Heart right ventricle (tissue), 16 donors: ENCODE measurements around the gene LONRF2. TPM values are rescaled to one million over a fixed set of nuclear protein-coding genes. Genes with fewer than 3 reads are reported as not detected.

Experiments
- ATAC-seq, 8 donors: fragments of 200-7000 bp; cut with Tn5 transposase; one replicate each; pipeline ENCODE4 v1.9.1; 2020; ENCODE audit warnings: mild to moderate bottlenecking in 8 of 8, moderate library complexity in 8 of 8, moderate number of reproducible peaks in 1 of 8
- DNase-seq, 2 donors: peaks; one replicate each; pipeline ENCODE4 v3.0.0-alpha.2; 2020
- H3K27ac ChIP-seq, 10 donors: fragments of 200-600 bp; sonication (generic) in 2 of 10; one replicate each; pipeline versions ENCODE4 v1.5.0 to v1.8.0; 2020 to 2022; ENCODE audit warnings: mild to moderate bottlenecking in 3 of 10
- H3K27me3 ChIP-seq, 7 donors: fragments of 200-600 bp; one replicate each; pipeline ENCODE4 v1.8.0; 2021 to 2022; ENCODE audit warnings: mild to moderate bottlenecking in 2 of 7
- H3K36me3 ChIP-seq, 9 donors: fragments of 200-600 bp; sonication (generic) in 1 of 9; one replicate each; pipeline versions ENCODE4 v1.5.0 to v1.8.0; 2020 to 2022; ENCODE audit warnings: mild to moderate bottlenecking in 2 of 9
- H3K4me1 ChIP-seq, 9 donors: fragments of 200-600 bp; sonication (generic) in 1 of 9; one replicate each; pipeline versions ENCODE4 v1.5.0 to v1.8.0; 2020 to 2022; ENCODE audit warnings: mild to moderate bottlenecking in 4 of 9
- H3K4me3 ChIP-seq, 10 donors: fragments of 200-600 bp; sonication (generic) in 2 of 10; one replicate each; pipeline versions ENCODE4 v1.5.0 to v1.8.0; 2020 to 2022; ENCODE audit warnings: mild to moderate bottlenecking in 7 of 10, moderate library complexity in 2 of 10
- H3K9me3 ChIP-seq, 11 donors: fragments of 200-600 bp in 10 of 11; sonication (generic) in 2 of 11; one replicate each; pipeline versions ENCODE4 v1.5.0 to v1.8.0; 2013 to 2022; ENCODE audit warnings: mild to moderate bottlenecking in 2 of 11, control low read depth in 1 of 11, moderate library complexity in 1 of 11
- WGBS, 2 donors: extraction: QIAGEN DNeasy Blood & Tissue Kit; methylation state at CpG; one replicate each; pipeline ENCODE4 v1.1.7; 2013; ENCODE audit warnings: inconsistent platforms in 1 of 2; 5-methylcytosine and 5-hydroxymethylcytosine counted together
- intact Hi-C, 10 donors: fragments of 100-400 bp; cut with DNase I; formaldehyde crosslinking; loops; one replicate each; pipeline versions ENCODE4 v1.11.1 to v1.14.2; 2022
- polyA plus RNA-seq, 2 donors: library from polyadenylated mRNA; stranded (reverse); fragments of 200-250 nt; gene quantifications; one replicate each; pipeline ENCODE4 v1.2.3, GENCODE V29; 2013
- total RNA-seq, 10 donors: library from RNA; stranded (reverse); fragmentation: NEBNext Ultra II Directional in 3 of 10; extraction: Animal tissue kit (Norgen Biotek cat#: 25700) in 3 of 10; gene quantifications; one replicate each; pipeline versions ENCODE4 v1.2.1 to v1.2.4, GENCODE V29; 2021 to 2023
- TF ChIP-seq, protein P1 (sequence below), 9 donors: fragments of 200-600 bp; sonication (generic) in 2 of 9; IDR thresholded peaks; one replicate each; pipeline versions ENCODE4 v1.5.0 to v1.8.0; 2021 to 2022; ENCODE audit warnings: antibody characterized with exemption in 9 of 9, mild to moderate bottlenecking in 5 of 9, moderate library complexity in 1 of 9
- donor health status: Arrhythmogenic right ventricular cardiomyopathy.
- donor health status: ischemic (EF 13 %, LVEDD 7.1; RV severe dilation, severe dysfunction).
- donor health status: healthy with polysubstance abuse.
- donor health status: DM: no; HTN: yes; CAD: no.
- donor health status: DM: no; HTN: no; CAD: no.
- donor health status: ischemic (EF 25% LVEDD 6.9; RV normal size, moderate dysfunction).
- donor health status: ischemic (EF 25% LVEDD 5.7; RV mildly dilated, moderate dysfunction).
- donor health status: healthy.
- donor health status: DM: yes; HTN: yes; CAD: no.
- donor health status: Ischemic cardiomyopathy.
- donor health status: ischemic (EF 35%, LVEDD 5.7; RV mildly dilated, moderate dysfunction).
- donor health status: nonischemic (EF 11% LVEDD 7.7; RV severe dilation, severe dysfunction).
- donor health status: DM: yes; HTN: yes; CAD: no.
- donor health status: PGD.
- donor health status: ischemic (EF 29% LVEDD 5.4; RV normal size, mild dysfunction).
- donor health status: nonischemic (EF 23%, LVEDD 6.1; RV moderate dilation, normal function).

The LONRF2 gene
- total and polyA plus RNA-seq, 12 donors, result 0.58 to 33.3 (median 21.4) TPM

DNA sequence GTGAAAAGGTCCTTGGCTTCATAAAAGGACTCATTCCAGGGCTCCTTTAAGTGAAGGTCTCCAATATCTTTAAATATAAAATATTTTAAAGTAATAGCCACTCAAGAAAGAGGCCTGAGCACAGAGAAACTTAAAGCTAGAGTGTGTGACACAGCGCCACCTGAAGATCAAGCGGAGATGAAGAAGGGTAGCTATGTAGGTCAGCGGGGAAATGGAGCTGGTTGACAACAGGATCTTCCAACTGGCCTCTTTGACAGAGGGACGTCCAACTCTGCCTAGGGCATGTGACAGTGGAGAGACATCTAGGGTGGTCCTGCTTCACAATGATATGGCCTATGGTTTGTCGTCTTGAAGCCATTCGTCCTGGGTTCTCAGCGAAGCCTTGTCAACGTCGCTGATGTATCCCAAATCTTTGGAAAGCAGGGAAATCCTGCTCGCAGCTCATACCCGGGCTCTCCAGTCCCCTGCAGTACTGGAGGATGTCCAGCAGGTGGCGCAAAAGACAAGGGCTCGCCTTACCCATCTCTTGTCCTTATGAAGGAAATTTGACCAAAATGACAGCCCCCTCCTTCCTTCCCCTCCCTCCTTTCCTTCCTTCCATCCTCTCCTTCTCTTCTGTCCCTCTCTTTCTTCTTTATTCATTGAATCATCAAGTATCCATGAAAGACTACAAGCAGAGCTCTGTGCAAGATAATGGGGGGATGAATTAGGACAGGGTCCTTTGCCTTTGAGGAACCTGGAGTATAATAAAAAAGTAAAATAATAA lies 59.6 kb downstream of the LONRF2 start:
- TF ChIP-seq, protein P1, sequence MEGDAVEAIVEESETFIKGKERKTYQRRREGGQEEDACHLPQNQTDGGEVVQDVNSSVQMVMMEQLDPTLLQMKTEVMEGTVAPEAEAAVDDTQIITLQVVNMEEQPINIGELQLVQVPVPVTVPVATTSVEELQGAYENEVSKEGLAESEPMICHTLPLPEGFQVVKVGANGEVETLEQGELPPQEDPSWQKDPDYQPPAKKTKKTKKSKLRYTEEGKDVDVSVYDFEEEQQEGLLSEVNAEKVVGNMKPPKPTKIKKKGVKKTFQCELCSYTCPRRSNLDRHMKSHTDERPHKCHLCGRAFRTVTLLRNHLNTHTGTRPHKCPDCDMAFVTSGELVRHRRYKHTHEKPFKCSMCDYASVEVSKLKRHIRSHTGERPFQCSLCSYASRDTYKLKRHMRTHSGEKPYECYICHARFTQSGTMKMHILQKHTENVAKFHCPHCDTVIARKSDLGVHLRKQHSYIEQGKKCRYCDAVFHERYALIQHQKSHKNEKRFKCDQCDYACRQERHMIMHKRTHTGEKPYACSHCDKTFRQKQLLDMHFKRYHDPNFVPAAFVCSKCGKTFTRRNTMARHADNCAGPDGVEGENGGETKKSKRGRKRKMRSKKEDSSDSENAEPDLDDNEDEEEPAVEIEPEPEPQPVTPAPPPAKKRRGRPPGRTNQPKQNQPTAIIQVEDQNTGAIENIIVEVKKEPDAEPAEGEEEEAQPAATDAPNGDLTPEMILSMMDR (IDR thresholded peaks at IDR 0.05), result peak; percentile 92 to 99 (median 98)
- Histone ChIP-seq H3K4me1 (peaks cover 0 to 18% (median 0%) of the 10 kb centered on the region in 9 donors), H3K36me3 (no peaks in the 10 kb centered on the region), H3K27me3 (peaks cover 0 to 9% (median 0%) of the 10 kb centered on the region in 7 donors), H3K27ac (no peak overlapping the region), H3K9me3 (no peaks in the 10 kb centered on the region), H3K4me3 (no peak overlapping the region)
- ATAC-seq (peak in 7 of 8 donors; percentile 56 to 80 (median 59)), DNase-seq (peak; percentile 65 to 67)
- 7 to 10% methylated on average over 13 of the region's 13 CpGs for WGBS, 2 donors
- intact Hi-C loops, result loop anchor here in 9 of 10 donors (1.0 to 5.0 kb wide), 5 partner anchors 115 to 705 kb away; no protein-coding TSS in a partner anchor

DNA sequence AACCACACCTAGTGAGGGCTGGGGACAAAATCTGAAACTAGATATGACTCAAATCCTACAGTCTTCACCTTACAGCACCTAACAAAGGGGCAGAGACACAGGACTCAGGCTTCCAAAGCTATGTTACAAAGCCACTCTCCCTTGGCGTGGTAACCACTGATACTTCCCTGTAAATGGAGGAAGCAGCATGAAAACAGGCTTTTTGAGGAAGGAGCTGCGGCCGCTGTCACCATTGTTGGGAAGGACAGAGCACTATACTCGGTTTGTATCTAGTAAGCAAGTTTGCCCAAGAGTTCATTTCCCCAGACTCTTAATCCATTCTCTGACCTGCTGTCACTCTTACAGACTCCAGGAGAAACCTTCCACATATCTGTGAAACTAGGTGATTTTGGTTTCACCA lies 60.3 kb downstream of the LONRF2 start:
- DNase-seq (no peak), ATAC-seq (peak in 3 of 8 donors; percentile 13 to 37 (median 20))
- intact Hi-C loops, result loop anchor here in 9 of 10 donors (1.0 to 5.0 kb wide), 5 partner anchors 115 to 705 kb away; no protein-coding TSS in a partner anchor
- H3K27me3 ChIP-seq, result peaks cover 0 to 9% (median 0%) of the 10 kb centered on the region in 7 donors
- H3K4me3 ChIP-seq, result no peak overlapping the region
- no peaks in the 10 kb centered on the region for H3K9me3 ChIP-seq
- WGBS, 2 donors, result 84 to 89% methylated on average over 4 of the region's 4 CpGs
- peaks cover 0 to 18% (median 3%) of the 10 kb centered on the region in 9 donors for H3K4me1 ChIP-seq
- H3K36me3 ChIP-seq, result no peaks in the 10 kb centered on the region
- TF ChIP-seq, protein P1 (IDR thresholded peaks at IDR 0.05), result no peak
- H3K27ac ChIP-seq, result peak overlapping the region in 1 of 10 donors; percentile 14

DNA sequence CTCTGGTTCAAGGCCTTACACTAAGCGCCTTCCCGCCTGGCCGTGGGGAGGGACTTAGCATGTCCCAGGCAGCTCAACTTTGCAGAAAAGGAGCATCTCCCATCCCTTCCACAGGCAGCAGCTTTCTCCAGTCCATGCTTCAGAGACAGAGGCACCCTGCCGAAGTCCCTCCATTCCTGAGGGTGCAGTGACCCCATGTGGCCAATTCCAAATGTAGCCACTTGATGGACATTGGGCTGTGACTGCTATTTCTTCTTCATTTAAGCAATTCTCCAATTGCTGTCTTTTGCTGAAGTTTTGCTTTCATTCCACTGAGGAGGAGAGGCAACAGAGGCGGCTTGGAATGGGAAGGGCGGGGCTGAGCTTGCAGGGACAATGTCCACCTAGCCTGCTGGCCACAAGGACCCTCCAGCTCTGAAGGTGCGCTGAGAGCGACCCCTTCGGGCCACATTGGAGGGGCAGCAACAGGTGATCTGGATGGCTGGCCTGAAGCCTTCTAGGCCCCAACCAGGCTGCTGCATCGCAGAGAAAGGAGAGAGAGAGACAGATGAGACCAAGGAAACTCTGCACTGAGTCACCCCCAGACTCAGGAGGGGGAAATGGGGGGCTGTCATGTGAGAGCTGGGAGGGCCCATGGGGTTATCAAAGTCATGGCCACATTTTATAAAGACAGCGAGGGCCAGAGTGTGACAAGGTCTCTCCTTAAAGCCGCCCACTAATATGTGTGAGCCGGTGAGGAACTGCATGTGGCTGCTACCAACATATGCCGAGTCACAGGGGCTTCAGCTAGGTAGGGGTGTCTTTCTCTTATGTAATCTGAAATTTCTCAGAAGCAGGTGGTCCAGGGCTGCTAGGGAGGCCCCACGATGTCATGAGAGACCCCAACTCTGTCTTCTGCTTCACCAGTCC lies 61.3 kb downstream of the LONRF2 start:
- H3K36me3 ChIP-seq, result no peaks in the 10 kb centered on the region
- peak overlapping the region in 1 of 10 donors; percentile 14 for H3K27ac ChIP-seq
- peaks cover 0 to 9% (median 0%) of the 10 kb centered on the region in 7 donors for H3K27me3 ChIP-seq
- ATAC-seq (peak; percentile 35 to 79 (median 72)), DNase-seq (peak; percentile 60 to 61)
- 65 to 67% methylated on average over 15 of the region's 15 CpGs for WGBS, 2 donors
- H3K9me3 ChIP-seq, result no peaks in the 10 kb centered on the region
- TF ChIP-seq, protein P1 (IDR thresholded peaks at IDR 0.05), result peak; percentile 36 to 80 (median 61)
- H3K4me1 ChIP-seq, result peaks cover 0 to 18% (median 3%) of the 10 kb centered on the region in 9 donors
- no peak overlapping the region for H3K4me3 ChIP-seq
- intact Hi-C loops, result loop anchor here in 7 of 10 donors (2.0 to 5.0 kb wide), 4 partner anchors 116 to 704 kb away; no protein-coding TSS in a partner anchor

DNA sequence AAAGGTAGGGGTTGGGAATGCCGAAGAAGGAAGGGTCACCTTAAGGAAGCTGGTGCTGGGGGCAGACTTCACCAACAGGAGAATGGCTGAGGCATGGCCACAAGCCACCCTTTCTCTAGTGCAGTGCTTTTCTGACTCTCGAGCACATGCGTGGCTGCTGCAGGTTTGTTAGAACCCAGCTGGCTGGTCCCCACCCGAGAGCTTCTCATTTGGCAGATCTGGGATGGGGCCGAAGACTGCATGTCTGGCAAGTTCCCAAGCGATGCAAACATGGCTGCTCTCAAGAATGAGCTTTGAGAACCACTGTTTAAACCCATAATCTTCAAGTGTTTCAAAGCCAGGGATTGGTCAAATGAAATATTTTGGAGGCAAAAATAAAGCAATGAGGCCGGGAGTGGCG lies 63.2 kb downstream of the LONRF2 start:
- TF ChIP-seq, protein P1 (IDR thresholded peaks at IDR 0.05), result no peak
- DNase-seq, result no peak
- WGBS, 2 donors, result 83 to 88% methylated on average over 8 of the region's 8 CpGs
- ATAC-seq, result no peak
- Histone ChIP-seq H3K27ac (no peak overlapping the region), H3K36me3 (no peaks in the 10 kb centered on the region), H3K27me3 (peaks cover 0 to 9% (median 0%) of the 10 kb centered on the region in 7 donors), H3K4me1 (peaks cover 0 to 18% (median 3%) of the 10 kb centered on the region in 9 donors), H3K4me3 (no peak overlapping the region), H3K9me3 (no peaks in the 10 kb centered on the region)
- intact Hi-C loops, result loop anchor here in 1 of 10 donors (5.0 kb wide), 1 partner anchor 702 kb away; no protein-coding TSS in a partner anchor
